Glomerular visceral epithelial cell (primary cell): ENCODE results near the gene ZMIZ1.

Experiments
- DNase-seq: peaks from one replicate; pipeline ENCODE4 v3.0.0-alpha.2; 2016; ENCODE audit errors: extremely low spot score

The ZMIZ1 gene

DNA sequence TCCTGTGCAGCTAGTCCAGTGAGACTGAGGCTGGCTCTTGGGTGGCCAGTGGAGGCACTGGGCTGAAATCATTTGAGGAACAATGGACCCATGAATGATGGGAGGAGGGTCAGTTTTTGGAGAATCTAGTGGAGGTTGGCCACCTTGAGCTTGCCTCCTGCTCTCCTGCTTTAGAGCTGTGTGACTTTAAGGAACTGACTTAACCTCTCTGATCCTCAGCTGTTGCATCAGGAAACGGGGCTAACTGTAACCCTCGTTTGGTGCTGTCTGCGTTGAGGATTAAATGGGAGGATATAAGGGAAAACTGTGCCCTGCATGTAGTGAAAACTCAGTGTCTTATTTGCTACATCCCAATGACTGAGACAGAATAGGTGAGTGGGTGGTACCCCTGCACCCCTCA is 163.1 kb downstream of the ZMIZ1 start:
- no peak for DNase-seq

DNA sequence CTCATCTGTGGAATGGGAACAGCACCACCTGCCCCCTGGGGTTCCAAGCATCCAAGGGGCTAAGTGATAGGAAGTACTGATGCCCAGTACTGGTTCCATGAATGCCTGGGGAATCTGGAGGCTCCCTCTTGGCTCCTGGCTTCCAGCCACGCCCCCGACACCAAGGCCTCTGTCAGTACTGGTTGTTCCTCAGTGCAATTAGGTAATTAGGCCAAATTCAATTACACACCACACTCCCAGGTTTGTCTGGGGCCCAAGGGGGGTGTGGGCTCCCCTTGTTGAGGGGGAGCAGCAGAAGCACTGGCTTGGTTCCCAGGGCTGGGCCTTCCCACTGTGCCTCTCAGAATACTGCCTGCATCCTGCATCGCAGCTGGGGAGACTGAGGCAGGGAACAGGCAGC is 164.1 kb downstream of the ZMIZ1 start:
- DNase-seq: no peak

DNA sequence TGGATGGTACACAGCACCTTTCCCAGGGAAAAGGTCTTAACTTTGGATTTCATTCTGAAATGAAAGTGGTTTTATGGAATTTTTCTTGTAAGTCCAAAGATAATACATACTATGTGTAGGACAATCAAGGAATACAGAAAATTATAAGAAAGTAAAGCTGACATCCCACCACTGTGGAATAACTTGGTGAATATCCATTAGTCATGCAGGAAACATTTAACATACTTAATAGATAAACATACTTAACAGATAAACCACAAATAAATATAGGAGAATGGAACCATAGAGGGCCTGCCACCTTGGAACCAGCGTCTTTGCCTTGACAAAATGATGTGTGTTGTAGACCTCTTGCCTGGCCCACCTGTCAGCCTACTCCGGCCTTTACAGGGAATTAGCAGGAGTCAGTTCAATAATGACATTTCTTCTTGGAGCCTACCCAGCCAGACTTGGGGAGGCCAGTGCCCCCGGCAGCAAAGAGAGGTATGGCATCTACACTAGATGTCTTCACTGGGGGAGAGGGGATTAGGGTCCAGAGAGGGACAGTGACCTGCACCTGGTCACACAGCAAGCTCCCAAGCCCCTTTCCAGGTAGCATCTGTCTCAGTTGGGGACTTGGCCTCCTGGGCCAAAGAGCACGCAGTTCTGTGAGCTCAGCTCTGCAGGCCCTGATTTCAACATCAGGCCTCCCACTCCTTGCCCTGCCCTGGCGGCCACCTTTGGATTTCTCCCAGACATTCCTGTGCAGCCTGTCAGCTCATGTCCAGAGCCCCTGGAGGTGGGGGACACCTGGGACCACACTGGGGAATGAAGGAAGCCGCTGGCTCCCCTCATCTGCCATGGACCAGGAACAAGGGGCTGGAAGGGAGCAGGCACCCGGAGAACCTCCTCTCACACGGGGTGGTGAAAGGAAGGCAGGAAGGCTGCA is 165.9 kb downstream of the ZMIZ1 start:
- no peak for DNase-seq

DNA sequence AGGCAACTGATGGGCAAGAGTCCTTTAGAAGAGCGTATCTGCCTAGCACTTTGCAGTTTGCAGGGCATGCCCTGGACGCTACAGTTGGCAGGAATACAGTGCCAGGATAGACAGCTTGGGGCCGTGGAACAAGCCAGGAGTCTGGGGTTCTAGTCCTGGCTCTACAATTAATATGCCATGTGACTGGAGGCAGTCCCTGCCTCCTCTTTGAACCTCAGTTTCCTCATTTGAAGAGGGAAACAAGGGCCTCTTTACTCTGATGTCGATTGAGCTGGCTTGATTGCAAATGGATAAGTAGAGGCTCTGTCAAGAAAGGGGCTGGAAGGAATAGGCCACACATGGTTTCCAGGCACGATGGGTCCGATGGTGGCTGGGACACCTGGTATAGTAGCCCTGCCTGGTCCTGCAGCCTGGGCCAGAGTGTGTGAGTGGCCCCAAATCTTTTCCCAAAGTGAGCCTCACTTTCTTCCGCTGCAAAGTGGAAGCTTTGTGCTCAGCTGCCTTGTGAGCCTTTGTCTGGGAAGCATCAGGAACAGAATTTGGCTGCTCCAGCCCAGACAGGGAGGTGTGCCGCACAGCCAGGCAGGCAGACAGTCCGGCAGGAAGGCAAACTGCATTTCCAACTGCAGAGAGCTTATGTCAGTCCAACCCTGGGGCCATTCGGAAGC is 167.1 kb downstream of the ZMIZ1 start:
- DNase-seq: no peak

DNA sequence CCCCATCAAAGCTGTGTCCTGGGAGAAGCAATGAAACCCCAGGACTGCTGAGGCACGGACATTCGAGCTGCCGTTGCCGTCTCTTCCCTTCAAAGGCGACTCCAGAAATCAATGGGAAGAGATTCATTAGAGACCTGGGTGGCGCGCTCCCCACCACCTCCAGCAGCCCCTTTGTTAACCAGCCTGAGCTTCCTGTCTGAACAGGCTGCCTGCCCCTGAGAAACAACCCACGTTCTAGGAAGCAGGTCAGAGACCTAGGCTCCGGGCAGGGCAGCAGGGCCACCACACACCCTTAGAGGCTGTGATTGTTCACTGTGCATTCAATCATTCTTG is 167.6 kb downstream of the ZMIZ1 start:
- DNase-seq: no peak

DNA sequence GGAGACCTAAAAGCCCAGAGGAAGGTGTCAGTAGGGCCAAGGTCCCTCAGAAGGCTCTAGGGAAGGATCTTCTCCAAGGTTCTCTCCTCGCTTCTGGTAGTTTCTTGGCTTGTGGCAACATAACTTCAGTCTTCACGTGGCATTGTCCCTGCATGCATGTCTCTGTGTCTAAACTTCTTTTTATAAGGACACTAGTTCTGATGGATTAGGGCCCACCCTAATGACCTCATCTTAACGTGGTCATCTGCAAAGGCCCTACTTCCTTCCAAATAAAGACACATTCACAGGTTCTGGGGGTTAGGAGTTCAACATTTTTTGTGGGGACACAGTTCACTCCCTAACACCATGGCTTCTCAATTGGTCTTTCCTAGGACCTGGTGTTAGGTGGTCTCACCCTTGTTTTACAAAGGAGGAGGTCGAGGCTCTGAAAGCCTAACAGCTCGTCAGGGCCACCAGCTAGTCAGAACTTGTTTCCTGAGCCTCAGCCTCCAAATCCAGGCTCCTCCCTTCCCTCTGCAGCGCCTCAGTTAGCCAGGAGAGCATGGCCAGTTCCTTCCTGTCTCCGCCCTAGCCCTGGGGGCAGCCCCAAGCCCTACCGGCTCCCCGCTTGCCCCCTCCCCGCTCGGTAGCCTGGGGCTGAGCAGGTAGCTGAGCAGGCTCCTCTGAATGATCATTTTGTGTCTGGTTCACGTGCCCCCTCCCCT is 168.8 kb downstream of the ZMIZ1 start:
- no peak for DNase-seq

DNA sequence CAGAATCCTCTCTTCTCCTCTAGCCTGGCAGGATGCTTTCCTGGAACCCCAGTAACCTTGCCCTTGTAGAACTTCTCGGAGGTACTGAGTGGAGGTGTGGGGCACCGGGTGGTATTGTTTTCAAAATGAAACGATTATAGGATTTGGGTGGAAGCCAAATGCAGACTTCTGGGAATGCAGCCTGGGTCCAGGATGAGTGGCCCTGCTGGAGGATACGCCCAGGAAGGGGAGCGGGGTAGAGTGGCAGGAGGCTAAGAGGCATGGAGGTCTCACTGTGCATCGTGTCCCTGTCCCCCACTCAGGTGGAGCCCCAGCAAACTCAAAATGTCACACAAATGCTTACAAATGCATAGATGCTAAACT is 169.4 kb downstream of the ZMIZ1 start:
- DNase-seq: no peak

DNA sequence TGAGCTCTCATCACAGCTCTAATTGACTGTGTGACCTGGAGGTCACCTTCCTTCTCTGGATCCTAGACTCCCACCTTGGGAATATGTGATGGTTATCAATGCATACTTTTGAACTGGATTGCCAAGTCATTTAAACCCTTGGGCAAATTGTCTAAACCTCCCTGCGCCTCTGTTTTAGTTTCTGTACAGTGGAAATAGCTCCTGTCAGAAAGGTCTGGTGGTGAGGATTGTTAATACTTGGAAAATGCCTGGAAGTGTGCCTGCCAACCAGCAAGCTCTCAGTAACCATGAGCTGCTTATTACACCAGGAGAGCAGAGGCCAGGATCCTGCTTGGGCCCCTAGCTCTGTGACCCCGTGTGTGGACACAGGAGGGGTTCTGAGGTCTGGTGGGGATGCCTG is 169.8 kb downstream of the ZMIZ1 start:
- DNase-seq: no peak

DNA sequence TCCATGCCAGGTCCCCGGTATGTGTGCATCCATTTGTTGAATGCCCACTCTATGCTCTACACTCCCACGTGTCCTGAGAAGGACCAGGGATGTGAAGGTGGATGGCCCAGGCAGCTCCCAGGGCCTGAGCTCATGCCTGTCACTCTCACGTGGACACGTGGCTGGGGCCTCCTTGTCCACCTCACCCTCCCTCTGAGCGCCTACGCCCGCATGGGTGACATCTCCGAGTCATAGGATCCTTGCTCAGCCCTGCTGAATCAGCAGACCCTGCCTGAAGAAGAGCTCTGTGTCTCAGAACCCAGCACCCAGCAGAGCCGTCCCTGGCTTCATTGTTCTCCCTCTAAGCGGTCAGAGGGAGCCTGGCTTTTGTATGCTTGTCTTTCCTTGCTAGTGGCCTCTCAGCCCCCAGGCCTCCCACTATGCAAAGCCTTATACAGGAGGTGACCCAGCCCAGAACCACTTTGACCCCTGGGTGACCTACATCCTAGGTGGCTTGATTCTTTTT is 170.6 kb downstream of the ZMIZ1 start:
- DNase-seq: peak; percentile 25

DNA sequence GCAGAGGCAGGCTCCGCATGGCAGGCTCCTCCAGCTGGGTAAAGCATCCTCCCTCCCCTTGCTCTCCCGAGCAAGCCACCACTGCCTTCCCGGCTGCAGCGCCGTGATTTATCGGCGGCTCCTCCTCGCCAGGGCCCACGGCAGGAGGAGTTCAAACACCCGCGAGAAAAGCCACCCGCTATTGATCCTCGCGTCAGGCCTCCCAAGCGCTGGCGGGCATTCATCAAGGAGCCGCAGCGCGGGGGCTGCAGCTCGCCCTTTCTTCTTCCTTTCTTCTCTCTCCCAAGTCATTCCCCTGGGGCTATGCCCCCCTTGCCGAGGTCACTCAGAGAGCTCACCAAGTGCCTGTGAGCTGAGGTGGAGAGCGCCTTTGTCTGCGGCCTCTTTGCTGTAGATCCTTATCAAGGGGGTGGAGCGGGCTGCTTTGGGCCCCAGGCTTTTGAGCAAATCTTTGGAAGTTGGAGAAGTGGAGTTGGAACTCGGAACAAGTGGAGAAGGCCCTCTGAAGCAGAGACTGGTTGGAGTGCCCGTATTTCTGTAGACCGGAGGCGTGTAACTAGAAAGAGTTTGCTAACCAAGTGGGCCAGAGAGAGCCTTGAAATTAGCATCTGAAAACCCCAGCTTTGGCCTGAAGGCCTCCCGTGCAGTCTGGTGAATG is 171.3 kb downstream of the ZMIZ1 start:
- DNase-seq: no peak

DNA sequence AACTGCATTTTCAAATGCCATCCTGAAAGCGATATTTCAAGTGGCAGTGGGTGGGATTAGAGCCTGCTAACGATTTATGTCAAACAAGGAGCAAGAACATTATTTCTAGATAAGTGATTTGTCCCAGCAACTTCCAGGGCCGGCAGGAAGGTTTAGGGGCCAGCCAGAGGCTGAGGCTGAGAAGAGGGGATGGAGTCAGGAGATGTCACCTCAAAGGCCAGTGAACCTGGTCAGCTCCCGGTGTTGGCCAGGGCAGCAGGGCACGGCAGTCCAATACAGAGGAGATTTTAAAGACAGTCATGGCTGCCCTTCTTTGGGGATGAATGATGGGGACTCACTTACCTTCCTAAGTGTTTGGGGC is 172.8 kb downstream of the ZMIZ1 start:
- DNase-seq: no peak

DNA sequence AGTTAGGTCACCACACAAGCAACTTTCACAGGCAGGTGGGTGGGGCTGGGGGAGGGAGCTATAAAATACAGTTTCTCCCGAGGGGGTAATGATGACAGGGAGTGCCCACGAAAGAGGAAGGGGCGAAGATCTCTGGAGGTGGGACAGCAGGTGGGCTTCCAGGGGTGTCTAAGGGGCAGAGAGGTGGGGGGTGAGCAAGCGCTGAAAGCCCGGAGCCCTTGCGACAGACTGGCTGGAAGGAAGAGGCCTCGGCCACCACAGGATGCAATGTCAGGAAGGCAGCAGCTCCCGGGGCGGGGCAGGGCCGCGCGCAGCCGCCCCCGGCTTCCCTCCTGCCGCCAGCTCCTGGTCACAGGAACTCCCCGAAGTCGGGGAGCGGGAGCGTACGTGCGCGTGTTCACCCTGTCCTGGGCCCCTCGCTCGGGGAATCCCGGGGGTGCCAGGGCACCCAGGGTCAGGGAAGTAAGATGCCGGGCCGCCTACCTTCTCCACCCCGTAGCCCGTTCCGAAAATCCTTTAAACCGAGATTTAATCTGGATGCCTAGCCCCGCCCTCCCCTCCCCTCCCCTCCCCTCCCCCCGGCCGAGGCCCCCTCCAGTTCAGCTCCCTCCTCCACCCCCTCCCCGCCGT is 173.3 kb downstream of the ZMIZ1 start:
- DNase-seq: no peak

DNA sequence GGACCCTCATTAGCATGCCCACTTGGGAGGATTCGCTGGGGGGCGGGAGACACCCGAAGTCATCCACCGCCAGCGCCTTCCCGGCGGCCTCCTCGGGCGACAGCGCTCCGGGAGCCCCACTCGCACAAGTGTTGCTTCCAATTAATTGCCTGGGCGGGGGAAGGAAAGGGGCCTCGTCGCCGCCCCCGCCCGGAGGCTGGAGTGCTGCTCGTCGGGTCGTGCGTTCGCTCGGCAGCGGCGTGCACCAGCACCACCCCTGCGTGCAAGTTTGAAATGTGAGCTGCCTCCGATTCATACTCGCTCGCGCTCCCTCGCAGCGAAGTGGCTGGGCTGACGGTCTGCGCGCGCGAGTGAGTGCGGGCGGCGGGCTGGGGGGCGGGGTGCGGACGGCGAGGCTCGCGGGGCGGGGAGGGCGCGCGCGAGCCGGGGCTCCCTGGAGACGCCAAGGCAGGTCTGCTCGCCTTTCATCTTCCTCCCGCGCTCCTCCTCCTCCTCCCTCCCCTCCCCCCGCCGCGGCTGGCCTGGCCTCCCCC is 173.9 kb downstream of the ZMIZ1 start:
- no peak for DNase-seq

DNA sequence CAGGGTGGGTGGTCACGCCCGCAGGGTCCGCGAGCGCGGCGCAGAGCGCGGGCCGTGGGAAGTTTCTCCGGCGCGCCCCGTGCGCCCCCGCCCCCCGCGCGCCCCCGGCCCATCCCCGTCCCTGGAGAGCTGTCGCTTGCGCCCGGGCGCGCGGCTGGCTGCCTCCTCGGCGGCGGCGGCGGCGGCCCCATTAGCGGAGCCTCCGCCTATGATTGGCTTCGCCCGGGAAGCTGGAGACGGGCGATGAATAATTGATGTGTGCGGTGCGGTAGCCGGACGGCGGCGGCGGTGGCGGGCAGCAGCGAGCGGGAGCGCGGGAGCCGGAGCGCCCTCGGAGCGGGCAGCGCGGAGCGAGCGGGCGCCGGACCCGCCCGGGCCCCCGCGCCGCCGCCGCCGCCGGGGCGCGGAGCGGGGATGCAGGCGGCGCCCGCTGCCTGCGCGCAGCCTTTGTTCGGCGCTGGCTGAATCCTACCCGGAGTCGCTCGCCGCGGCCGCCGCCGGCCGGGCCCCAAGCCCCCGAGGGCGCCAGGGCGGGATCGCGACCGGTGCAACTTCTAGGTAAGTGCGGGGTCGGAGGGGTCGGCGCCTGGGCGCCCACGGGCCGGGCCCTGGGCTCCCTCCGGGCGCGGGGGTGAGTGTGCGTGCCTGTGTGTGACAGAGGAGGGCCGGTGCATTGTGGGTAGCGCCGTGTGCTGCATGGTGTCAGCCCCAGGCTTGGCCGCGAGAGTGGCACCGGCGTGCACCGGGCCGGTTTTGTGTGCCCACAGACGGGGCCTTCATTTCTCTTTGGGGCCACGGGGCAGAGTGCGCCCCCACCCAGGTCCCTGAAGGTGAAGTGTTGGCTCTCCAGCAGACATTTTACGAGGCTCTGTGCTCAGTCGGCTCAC is 174.7 kb downstream of the ZMIZ1 start:
- no peak for DNase-seq

DNA sequence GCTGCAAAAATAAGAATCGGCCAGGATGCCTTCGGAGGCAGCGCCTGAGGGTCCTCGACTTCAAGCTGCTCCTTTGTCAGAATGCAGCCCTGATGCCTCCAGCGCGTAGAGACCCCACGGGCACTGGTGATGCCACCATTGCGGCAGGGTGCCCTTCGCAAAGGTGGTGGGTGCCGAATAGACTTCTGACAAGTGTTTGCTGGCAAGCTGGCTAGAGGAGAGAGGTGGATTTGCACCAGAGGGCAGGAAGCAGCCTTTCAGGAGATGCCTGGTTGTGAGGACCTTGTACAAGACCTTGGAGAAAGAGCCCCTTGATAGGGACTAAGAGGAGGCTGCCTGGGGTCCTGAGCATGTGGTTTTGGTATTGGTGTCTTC is 175.3 kb downstream of the ZMIZ1 start:
- DNase-seq: no peak

DNA sequence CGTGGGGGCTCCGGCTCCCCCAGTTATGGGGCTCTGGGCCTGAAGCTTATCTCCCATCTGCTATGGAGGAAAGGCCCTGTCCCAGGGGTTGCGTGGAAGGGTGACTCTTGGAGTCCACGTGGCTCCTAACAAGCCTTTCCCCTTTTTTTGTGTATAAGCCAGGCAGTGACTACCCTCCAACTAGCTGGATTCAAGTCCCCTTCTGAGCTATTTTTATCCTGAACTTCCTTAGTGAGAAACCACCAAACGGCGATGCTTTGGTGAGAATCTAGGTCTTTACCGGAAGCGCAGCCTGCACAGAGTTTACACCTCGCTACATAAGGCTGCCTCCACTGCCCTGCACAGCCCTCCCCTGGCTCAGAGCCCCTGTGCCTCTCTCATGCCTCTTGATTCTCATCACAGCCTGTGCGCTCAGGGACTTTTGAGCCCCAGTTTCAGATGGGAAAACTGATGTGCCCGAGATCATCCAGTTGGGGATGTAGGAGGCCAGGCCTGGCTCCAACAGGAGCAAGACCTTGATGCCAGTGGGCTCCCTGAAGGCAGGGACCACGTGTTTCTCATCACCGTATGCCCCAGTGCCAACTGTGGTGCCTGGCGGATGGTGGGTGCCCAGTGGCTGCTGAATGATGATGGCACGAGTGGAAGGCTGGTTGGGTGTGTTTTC is 176.2 kb downstream of the ZMIZ1 start:
- DNase-seq: no peak

DNA sequence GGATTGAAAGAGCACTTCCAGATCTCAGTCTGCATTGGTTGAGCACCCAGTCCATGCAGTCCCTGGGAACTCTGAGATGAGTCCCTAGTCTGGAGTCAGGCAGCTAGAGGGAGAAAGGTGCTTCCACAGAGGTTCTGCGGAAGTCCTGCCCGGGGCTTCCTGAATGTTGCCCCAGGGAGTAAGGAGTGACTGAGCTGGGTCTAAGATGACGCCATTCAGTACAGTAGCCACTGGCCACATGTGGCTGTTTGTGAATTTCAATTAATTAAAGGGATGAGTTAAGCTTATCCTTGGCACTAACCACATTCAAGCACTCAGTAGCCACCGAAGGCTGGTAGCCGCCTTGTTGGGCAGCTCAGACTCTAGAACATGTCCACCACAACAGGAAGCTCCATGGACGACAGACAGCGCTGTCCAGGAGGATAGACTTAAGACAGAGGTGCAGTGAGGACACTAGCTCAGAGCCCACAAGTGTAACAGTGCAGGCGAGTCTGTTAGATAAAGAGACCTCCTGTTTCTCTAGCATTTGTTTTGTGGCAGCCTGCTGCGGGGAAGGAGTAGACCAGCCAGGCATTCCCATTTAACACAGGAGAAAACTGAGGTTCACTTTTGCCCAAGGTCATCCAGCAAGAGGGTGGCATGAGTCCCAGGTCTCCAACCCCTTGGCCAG is 176.9 kb downstream of the ZMIZ1 start:
- DNase-seq: no peak

DNA sequence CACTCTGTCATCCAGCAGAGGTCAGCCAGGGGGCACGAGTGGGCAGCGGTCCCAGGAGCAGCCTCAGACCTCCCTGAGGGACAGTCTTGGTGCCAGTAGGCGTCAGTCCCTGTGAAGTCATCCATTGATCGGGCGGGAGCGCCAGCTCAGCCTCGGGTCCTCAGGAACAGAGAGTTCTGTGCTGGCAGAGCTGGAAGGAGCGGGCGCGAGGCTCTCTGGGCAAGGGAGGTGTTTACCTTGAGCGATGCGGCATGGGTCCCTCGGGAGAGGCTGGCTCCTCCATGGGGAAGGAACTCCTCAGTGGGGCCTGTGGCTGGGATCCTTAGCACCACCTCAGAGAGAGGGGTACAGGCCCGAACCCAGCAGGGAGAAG is 177.4 kb downstream of the ZMIZ1 start:
- DNase-seq: no peak

DNA sequence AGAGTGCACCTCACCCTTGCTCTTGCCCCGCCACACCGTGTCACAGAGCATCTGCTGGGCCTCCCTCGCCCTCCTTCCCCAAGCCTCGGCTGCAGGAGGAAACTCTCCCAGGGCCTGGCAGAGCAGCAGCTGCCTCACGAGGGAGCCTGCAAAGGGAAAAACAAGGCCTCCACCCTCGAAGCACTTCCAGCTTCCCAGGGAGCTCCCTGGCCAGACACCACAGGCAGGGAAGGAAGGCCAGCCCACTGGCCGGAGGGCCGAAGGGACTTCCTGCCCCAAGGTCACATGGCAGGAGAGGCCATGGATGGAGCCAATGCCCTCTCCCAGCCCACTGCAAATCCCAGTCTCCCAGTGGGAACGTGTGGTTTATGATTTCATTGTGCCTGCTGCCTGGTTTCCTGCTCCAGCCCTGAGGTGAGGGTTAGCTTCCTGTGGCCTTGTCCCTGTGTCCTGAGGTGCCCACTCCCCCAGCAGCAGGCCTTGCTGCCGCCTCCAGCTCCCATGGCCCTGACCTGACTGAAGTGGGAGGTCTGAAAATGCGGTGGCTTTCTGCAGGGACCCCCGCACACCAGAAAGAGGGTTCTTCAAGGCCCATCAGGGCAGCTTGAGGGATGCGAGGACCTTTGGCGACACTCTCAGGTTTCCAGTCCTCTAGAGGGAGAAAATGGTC is 178.0 kb downstream of the ZMIZ1 start:
- peak; percentile 9 for DNase-seq
